PFSK-1 (cell line): ENCODE data around the gene AIRE.

Experiments used
- FOXP2 ChIP-seq: optimal IDR thresholded peaks from 2 replicates; pipeline ENCODE3; 2011; ENCODE audit warnings: borderline replicate concordance, control low read depth, inconsistent platforms; ENCODE audit not compliant: insufficient read depth; ENCODE audit errors: extremely low read length, extremely low read depth
- POLR2AphosphoS5 ChIP-seq: IDR thresholded peaks from 2 replicates; pipeline ENCODE4 v1.6.1; 2012; ENCODE audit warnings: low read depth, mild to moderate bottlenecking, control low read depth, low read length, moderate library complexity
- REST ChIP-seq, 2 experiments: IDR thresholded peaks; 2 replicates each; pipeline versions ENCODE4 v1.6.1 to v1.8.0; 2011 to 2012; ENCODE audit warnings: low read depth in 2 of 2, low read length in 2 of 2, control low read depth in 1 of 2, inconsistent platforms in 1 of 2, mild to moderate bottlenecking in 1 of 2, moderate library complexity in 1 of 2; ENCODE audit not compliant: insufficient read depth in 1 of 2
- SIN3A ChIP-seq: IDR thresholded peaks from 2 replicates; pipeline ENCODE4 v1.6.1; 2012; ENCODE audit warnings: mild to moderate bottlenecking, low read length, moderate library complexity, borderline replicate concordance; ENCODE audit not compliant: insufficient read depth
- TAF1 ChIP-seq: IDR thresholded peaks from 2 replicates; pipeline ENCODE4 v1.6.1; 2012; ENCODE audit warnings: low read length, control low read depth, borderline replicate concordance; ENCODE audit not compliant: insufficient read depth

Gene AIRE

GRCh38 chr21:44324106-44324853 lies 38.6 kb downstream of the AIRE start:
- TF ChIP-seq REST (IDR thresholded peaks at IDR 0.05; ENCODE audit: insufficient read depth in 1 of 2, low read depth in 2 of 2, low read length in 2 of 2) (no peak), FOXP2 (no peak), POLR2AphosphoS5 (no peak), SIN3A (no peak), TAF1 (no peak)

GRCh38 chr21:44324854-44325107 lies 39.1 kb downstream of the AIRE start:
- TF ChIP-seq SIN3A (no peak), REST (IDR thresholded peaks at IDR 0.05; ENCODE audit: insufficient read depth in 1 of 2, low read depth in 2 of 2, low read length in 2 of 2) (no peak), POLR2AphosphoS5 (no peak), FOXP2 (no peak), TAF1 (no peak)

DNA sequence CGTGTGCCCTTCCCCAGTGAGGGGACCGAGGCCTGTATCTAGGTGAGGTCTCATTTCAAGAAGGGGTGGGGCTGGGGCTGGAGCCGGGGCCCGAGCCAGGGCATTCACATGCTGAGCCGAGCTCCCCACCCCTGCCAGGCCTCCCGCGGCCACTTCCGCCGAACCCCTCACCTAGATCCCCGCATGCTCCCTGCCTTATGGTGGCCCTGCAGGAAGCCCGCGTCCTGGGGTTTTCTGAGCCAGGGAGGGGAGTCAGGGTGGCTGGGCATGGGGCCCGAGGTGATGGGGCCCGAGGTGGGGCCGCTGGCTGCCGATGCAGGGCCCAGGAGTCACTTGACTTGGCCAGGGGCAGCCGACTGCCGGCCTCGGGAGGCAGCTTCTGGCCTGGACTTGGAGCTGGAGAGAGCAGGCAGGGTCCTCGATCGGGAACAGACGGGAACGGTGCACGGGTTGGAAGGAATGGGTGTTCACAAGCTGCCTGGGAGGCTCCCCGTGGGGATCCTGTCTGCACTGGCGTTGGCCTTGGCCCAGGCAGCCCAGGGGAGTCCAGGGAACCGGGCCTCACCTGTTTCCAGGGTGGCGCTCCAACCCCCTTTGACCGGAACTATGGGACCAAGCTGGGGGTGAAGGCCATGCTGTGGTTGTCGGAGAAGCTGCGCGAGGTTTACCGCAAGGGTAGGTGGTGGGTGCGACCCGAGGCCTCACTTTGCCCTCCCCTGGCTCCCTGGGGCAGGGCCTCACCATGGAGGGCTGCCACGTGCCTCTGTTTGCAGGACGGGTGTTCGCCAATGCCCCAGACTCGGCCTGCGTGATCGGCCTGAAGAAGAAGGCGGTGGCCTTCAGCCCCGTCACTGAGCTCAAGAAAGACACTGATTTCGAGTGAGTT lies 40.0 kb downstream of the AIRE start:
- TF ChIP-seq FOXP2 = no peak
- 0 out of 2 replicates have a peak, but pooled peaks have one; percentile 11 for TF ChIP-seq POLR2AphosphoS5

DNA sequence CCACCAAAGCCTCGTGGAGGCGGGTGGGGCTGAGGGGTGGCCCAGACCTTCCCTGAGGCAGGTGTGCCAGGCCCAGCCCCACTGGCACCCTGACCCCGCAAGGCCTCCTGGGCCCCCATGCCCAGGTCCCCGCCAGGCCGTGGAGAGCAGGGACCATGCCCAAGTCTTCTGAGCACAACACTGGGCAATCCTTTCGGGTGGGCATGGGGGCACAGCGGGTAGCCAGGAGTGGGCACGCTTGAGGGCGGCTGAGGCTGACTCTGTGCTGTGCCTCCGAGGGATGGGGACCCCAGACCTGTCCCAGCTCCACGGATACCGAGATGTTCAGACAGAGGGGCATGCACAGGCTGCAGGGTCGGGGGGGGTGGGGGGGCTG lies 40.6 kb downstream of the AIRE start:
- TF ChIP-seq REST (IDR thresholded peaks at IDR 0.05; ENCODE audit: insufficient read depth in 1 of 2, low read depth in 2 of 2, low read length in 2 of 2) = no peak
- TF ChIP-seq TAF1 = no peak
- TF ChIP-seq FOXP2 = no peak
- no peak for TF ChIP-seq POLR2AphosphoS5
- no peak for TF ChIP-seq SIN3A

DNA sequence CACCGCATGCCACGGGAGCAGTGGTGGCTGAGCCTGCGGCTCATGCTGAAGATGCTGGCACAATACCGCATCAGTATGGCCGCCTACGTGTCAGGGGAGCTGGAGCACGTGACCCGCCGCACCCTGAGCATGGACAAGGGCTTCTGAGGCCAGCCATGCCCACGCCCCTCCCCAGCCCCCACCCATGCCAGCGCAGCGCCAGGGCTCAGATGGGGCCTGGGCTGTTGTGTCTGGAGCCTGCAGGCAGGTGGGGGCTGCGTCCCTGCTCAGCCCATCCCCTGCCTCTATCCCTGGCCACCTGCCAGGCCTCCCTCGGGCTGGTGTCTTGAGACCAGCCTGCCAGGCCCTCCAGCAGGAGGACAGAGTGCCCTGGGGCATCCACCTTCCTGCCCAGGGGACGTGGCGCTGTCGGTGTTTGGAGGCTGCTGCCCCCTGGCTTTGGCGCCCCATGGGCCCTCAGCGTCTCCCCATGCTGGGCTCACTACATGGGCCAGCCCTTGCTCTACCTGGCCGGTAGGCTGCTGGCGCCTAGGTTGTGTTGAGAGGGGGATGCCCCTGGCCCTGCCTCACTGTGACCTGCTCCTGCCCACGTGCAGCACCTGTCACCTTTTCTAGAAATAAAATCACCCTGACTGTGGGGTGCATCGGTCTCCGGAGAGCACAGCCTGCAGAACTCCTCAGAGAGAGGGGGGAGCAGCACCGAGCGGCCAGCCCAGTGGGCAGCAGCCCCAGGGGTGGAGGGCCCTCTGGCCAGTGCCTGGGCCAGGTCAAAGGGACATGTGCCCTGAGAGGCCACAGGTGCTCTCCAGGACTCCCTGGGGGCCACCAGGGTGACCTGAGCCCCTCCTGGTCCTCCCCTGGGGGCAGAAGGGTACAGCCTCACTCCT lies 41.3 kb downstream of the AIRE start:
- TF ChIP-seq POLR2AphosphoS5 (no peak), SIN3A (no peak), TAF1 (no peak)
